ENCODE data around the gene MAOA. TPM values are rescaled to one million over a fixed set of nuclear protein-coding genes. Genes with fewer than 3 reads are reported as not detected.
A peak's percentile ranks its signal among the peaks of the same experiment; 100 is the strongest.

Gene MAOA
- total RNA-seq, 2 donors from 2014 or later, result 307 to 349 TPM

GRCh38 chrX:43785930-43786591 is 130.0 kb downstream of the MAOA start:
- DNase-seq, result no peak
- TF ChIP-seq, protein P1, sequence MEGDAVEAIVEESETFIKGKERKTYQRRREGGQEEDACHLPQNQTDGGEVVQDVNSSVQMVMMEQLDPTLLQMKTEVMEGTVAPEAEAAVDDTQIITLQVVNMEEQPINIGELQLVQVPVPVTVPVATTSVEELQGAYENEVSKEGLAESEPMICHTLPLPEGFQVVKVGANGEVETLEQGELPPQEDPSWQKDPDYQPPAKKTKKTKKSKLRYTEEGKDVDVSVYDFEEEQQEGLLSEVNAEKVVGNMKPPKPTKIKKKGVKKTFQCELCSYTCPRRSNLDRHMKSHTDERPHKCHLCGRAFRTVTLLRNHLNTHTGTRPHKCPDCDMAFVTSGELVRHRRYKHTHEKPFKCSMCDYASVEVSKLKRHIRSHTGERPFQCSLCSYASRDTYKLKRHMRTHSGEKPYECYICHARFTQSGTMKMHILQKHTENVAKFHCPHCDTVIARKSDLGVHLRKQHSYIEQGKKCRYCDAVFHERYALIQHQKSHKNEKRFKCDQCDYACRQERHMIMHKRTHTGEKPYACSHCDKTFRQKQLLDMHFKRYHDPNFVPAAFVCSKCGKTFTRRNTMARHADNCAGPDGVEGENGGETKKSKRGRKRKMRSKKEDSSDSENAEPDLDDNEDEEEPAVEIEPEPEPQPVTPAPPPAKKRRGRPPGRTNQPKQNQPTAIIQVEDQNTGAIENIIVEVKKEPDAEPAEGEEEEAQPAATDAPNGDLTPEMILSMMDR (IDR thresholded peaks at IDR 0.05), result no peak
- intact Hi-C loops (cut with DNase I), result no loop called here
- Histone ChIP-seq H3K27ac (peak overlapping the region; percentile 27), H3K9me3 (no peaks in the 10 kb centered on the region), H3K4me1 (no peaks in the 10 kb centered on the region), H3K27me3 (no peaks in the 10 kb centered on the region), H3K36me3 (no peaks in the 10 kb centered on the region), H3K4me3 (no peak overlapping the region), H3K9ac (ENCODE audit: low read depth in 2 of 2, low read length in 2 of 2) (no peak overlapping the region)

Other genes starting within 250 kb of the MAOA start
- 1 to 10 TPM; 4.4 to 9.2 TPM for gene MAOB, start 226.2 kb downstream of the MAOA start, total RNA-seq